ENCODE data around the gene CDC25B.

- TF ChIP-seq TCF12 (IDR thresholded peaks at IDR 0.05; ENCODE audit: low read depth) (no peak), NFIC (IDR thresholded peaks at IDR 0.05) (no peak), FOXM1 (IDR thresholded peaks at IDR 0.05; ENCODE audit: borderline replicate concordance, low read depth) (no peak), CREB1 (IDR thresholded peaks at IDR 0.05; ENCODE audit: low read depth) (no peak)
Observed at GRCh38 chr20:3749689-3750531, 46.2 kb upstream of the CDC25B start.

All from Ishikawa (cell line).